HG03439 (cell line): ENCODE results near the gene DMTF1.
"Not testable (repeated sequence)": the region's sequence is repeated elsewhere in the genome, so short reads cannot be mapped to it uniquely, and the experiment has no call there.

Experiments
- ATAC-seq: cut with Tn5 transposase; IDR thresholded peaks from one replicate; pipeline ENCODE4 v1.9.1; 2021; ENCODE audit warnings: mild to moderate bottlenecking, moderate library complexity; ENCODE audit not compliant: unreplicated experiment

Gene DMTF1

DNA sequence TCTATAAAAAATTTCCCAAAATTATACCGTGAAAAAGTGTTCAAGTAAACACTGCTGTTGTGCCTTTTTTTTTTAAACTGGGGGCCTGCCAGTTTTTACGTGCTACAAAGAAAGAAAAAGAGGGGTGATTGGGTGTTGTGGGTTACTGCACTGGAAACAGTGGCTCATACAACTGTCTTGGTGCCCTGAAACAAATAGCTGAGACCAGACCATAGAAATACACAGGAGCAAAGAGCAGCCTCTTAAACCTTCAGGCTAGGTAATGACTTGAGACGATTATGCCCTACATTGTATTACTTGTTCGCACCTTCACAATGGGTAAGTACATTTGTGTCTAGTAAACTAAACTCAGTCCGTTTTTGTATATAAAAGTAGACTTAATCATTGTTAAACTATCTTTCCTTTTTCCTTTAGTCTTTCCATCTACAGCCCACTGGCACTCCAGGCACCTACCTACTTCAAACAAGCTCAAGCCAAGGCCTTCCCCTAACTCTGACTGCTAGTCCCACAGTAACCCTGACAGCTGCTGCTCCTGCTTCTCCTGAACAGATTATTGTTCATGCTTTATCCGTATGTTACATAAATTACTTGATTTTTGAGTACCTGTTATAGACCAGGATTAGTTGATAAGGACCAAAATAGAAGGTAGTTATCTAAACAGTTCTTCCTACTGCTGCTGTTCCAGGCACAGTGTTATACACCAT lies 40.7 kb downstream of the DMTF1 start:
- ATAC-seq, result no peak

- no peak for ATAC-seq
Observed at GRCh38 chr7:87193912-87194311, 41.7 kb downstream of the DMTF1 start.

- no peak for ATAC-seq
Observed at GRCh38 chr7:87199241-87199640, 47.0 kb downstream of the DMTF1 start.

DNA sequence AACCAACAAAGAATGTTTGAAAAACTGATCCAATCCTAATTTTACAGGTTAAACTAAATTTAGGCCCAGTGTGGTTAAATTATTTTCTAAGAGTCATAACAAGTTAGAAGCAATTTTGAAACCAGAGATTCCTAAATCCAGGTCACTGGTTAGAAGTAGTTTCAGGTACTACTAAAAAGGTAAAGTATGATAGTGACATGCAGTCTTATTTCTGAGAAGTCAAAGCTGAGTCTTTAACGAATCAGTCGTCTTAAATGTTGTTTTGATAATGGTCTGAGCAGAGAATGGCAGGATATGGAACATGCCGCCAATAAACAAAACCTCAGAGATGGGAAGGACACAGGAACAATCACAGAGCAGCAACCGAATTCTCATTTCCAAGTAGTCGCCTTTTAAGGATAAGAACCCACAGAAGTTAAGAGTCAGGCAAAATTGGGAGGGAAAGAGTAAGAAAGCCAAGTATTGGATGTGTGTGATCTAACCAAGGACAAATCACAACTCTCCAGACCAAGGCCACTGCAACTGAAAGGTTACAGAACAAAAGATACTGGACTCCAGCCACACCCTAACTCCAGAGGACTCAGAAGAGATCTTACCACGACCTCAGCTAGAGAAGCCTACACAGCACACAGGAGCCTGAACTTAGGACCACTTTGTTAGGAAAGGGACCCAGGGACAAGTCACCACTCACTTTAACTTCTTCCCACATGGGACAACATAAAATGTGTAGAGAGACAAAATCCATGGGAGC lies 47.6 kb downstream of the DMTF1 start:
- no peak for ATAC-seq

GRCh38 chr7:87202208-87202607 lies 50.0 kb downstream of the DMTF1 start:
- no peak for ATAC-seq

- ATAC-seq, result no peak
Observed at GRCh38 chr7:87202705-87203104, 50.5 kb downstream of the DMTF1 start.

- not testable (repeated sequence) for ATAC-seq
Observed at GRCh38 chr7:87203929-87204328, 51.7 kb downstream of the DMTF1 start.

GRCh38 chr7:87204933-87205332 lies 52.7 kb downstream of the DMTF1 start:
- no peak for ATAC-seq

DNA sequence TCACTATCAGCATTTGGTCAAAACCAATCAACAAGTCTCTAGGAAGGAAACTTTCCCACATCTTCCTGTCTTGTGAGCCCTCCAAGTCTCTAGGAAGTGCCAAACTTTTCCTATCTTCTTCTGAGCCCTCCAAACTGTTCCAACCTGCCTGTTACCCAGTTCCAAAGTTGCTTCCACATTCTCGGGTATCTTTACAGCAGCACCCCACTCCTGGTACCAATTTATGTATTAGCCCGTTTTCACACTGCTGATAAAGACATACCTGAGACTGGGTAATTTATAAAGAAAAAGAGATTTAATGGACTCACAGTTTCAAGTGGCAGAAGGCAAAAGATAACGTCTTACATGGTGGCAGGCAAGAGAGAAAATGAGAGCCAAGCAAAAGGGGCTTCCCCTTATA lies 53.4 kb downstream of the DMTF1 start:
- ATAC-seq, result not testable (repeated sequence)

DNA sequence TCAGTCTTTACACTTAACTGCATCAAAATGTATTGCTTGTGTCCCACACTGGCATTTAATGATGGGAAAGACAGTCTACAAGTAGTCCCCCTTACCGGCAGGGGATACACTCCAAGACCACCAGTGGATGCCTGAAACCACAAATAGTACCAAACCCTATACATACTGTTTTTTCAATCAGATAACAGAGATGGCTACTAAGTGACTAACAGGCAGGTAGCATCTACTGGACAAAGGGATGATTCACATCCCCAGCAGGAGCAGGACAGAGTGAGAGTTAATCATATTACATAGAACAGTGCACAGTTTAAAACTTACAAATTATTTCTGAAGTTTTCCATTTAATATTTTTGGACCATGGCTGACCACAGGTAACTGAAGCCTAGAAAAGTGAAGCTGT lies 54.1 kb downstream of the DMTF1 start:
- no peak for ATAC-seq

GRCh38 chr7:87209295-87209924 lies 57.2 kb downstream of the DMTF1 start:
- no peak for ATAC-seq

- ATAC-seq, result no peak
Observed at GRCh38 chr7:87210506-87210905, 58.3 kb downstream of the DMTF1 start.

DNA sequence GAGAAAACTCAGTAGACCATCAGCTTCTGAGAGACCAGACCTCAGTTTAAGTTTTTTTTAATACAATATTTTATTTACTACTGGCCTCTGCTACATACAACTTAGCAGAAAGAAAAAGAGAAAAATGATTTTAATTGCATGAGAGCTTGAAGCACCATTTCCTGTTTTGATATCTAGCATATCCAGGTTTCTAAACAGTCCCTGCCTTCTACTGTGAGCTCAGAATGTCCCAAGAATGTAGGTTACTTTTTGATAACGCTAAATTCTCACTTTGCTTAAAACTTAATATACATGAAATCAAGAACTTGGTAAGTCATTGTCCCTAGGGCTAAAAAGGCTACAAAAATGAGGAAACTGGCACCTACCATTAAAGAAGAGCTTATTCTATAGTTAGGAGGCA lies 60.2 kb downstream of the DMTF1 start:
- no peak for ATAC-seq

- ATAC-seq, result no peak
Observed at GRCh38 chr7:87213252-87213651, 61.0 kb downstream of the DMTF1 start.

- no peak for ATAC-seq
Observed at GRCh38 chr7:87213811-87214210, 61.6 kb downstream of the DMTF1 start.

DNA sequence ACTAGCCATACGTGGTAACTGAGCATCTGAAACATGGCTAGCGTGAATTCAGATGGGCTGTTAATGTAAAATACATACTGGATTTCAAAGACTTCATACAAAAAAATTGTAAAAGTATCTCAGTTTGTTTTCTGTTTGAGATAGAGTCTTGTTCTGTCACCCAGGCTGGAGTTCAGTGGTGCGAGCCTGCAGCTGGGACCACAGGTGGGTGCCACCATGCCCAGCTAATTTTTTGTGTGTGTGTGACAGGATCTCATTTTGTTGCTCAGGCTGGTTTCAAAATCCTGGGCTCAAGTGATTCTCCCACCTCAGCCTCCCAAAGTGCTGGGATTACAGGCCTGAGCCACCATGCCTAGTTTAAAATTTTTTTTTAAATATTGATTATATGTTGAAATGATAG lies 62.8 kb downstream of the DMTF1 start:
- ATAC-seq, result no peak

GRCh38 chr7:87216701-87217508 lies 64.7 kb downstream of the DMTF1 start:
- peak; percentile 56 for ATAC-seq

GRCh38 chr7:87217983-87218653 lies 65.9 kb downstream of the DMTF1 start:
- no peak for ATAC-seq

DNA sequence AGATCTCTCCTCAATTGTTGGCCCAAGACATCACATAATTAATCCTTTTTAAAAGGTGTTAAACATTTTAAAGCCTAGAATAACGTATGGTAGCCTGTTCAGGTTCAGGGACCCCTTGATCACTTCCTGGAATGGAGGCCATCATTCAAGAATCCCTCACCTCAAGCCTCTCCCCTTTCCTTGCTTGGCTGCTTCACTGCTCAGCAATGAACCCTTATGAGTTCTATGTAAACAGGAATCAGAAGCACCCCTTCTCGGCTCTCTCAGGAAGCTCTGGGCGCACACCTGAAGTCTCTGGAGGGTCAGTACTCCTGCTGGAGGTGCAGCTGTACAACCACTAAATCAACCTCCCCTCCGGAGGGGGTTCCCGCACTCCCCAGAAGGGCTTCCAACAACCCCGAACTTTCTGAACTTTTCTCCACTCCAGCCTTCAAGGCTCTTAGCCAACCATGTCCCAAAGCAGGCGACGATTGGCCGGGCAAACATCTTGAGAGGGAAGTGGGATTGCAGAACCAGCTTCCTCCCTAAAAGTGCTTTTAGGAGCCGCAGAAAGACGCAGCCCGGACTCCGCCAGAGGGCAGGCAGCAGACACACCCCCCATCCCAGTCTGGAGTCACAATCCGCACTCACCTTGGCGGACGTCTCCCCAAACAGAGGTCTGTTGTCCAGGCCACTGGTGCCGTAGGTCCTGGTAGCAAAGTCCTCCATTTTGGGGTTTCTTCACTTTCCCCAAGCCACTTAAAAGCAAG lies 66.7 kb downstream of the DMTF1 start:
- ATAC-seq, result peak; percentile 1

DNA sequence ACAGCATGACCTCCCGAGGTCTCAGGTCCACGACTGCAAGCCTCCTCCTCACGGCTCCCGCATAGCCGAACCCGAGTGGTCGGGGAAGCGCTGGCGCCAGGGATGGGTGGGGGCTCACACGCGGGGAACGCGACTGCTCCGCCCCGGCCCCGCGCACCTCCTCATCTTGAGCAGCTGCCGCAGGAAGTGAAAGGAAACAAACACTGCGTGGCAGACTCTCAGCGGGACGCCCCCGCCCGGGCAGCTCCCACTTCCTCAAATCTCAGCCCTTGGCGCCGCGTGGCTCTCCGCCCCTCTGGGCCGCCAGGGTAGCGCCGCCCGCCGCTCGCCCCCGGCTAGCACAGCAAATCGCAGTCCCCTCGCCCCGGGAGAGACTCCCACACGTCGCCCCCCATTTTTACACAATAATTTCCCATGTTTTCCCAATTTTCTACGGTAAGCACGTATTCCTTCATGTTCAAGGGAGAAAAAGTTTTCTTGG lies 67.3 kb downstream of the DMTF1 start, which contains the start of gene TMEM243:
Gene TMEM243 (minus strand): TSS at position 188 of the 481 bp plus-strand sequence. CDS start 229 bp downstream, outside the sequence.
- ATAC-seq, result peak; percentile 47
